HEK293T (cell line): Measurements from ENCODE around the gene ALPG.

ENCODE experiments used
- CTCF ChIA-PET: fragments of 350-600 bp; formaldehyde crosslinking; extraction: SDS; loops from one replicate; lab custom pipeline; 2021; ENCODE audit warnings: antibody characterized with exemption, inconsistent platforms; lab: Yijun Ruan, JAX
- POLR2A ChIA-PET: fragments of 350-600 bp; formaldehyde crosslinking; extraction: SDS; loops from one replicate; lab custom pipeline; 2020; ENCODE audit warnings: antibody characterized with exemption, inconsistent platforms; lab: Yijun Ruan, JAX
- DNase-seq: peaks from one replicate; pipeline ENCODE4 v3.0.0; 2012; ENCODE audit warnings: mixed read lengths; ENCODE audit errors: extremely low spot score
- ARNT ChIP-seq: fragments of 450-650 bp; IDR thresholded peaks from 2 replicates; pipeline ENCODE4 v1.6.1; 2017; ENCODE audit warnings: mild to moderate bottlenecking
- BHLHE40 ChIP-seq: fragments of 450-650 bp; IDR thresholded peaks from 2 replicates; pipeline ENCODE4 v1.6.1; 2016; ENCODE audit warnings: mild to moderate bottlenecking, moderate library complexity, borderline replicate concordance
- CTBP1 ChIP-seq: fragments of 450-650 bp; IDR thresholded peaks from 2 replicates; pipeline ENCODE4 v1.6.1; 2016; ENCODE audit warnings: borderline replicate concordance
- ELF4 ChIP-seq: fragments of 450-650 bp; IDR thresholded peaks from 2 replicates; pipeline ENCODE4 v1.6.1; 2017; ENCODE audit warnings: antibody characterized with exemption
- FOXA1 ChIP-seq: fragments of 450-650 bp; IDR thresholded peaks from 2 replicates; pipeline ENCODE4 v1.6.1; 2016; ENCODE audit warnings: mild to moderate bottlenecking
- FOXK2 ChIP-seq: fragments of 450-650 bp; IDR thresholded peaks from 2 replicates; pipeline ENCODE4 v1.6.1; 2016; ENCODE audit warnings: mild to moderate bottlenecking
- FOXM1 ChIP-seq: fragments of 450-650 bp; IDR thresholded peaks from 2 replicates; pipeline ENCODE4 v1.6.1; 2017; ENCODE audit warnings: mild to moderate bottlenecking, borderline replicate concordance
- HDGF ChIP-seq: fragments of 450-650 bp; IDR thresholded peaks from 2 replicates; pipeline ENCODE4 v1.6.1; 2017; ENCODE audit warnings: antibody characterized with exemption, borderline replicate concordance
- L3MBTL2 ChIP-seq: fragments of 450-650 bp; conservative IDR thresholded peaks from 2 replicates; pipeline ENCODE4 v1.6.1; 2016; ENCODE audit warnings: mild to moderate bottlenecking
- LEF1 ChIP-seq: fragments of 450-650 bp; IDR thresholded peaks from 2 replicates; pipeline ENCODE4 v1.6.1; 2017; ENCODE audit warnings: mild to moderate bottlenecking, borderline replicate concordance
- NFRKB ChIP-seq: fragments of 450-650 bp; IDR thresholded peaks from 2 replicates; pipeline ENCODE4 v1.6.1; 2016; ENCODE audit warnings: mild to moderate bottlenecking, moderate library complexity
- PKNOX1 ChIP-seq: fragments of 450-650 bp; IDR thresholded peaks from 2 replicates; pipeline ENCODE4 v1.6.1; 2016
- SP1 ChIP-seq: fragments of 450-650 bp; IDR thresholded peaks from 2 replicates; pipeline ENCODE4 v1.6.1; 2017
- SUZ12 ChIP-seq: fragments of 450-650 bp; IDR thresholded peaks from 2 replicates; pipeline ENCODE4 v1.6.1; 2016; ENCODE audit warnings: mild to moderate bottlenecking
- TARDBP ChIP-seq: fragments of 450-650 bp; IDR thresholded peaks from 2 replicates; pipeline ENCODE4 v1.6.1; 2016
- ZNF384 ChIP-seq: fragments of 450-650 bp; IDR thresholded peaks from 2 replicates; pipeline ENCODE4 v1.6.1; 2016

Gene ALPG

GRCh38 chr2:232458051-232458660 is 51.5 kb downstream of the ALPG start:
- no peak for DNase-seq
- ChIA-PET POLR2A (no interaction called here), CTCF (no interaction called here)
- TF ChIP-seq BHLHE40 (no peak), CTBP1 (no peak), SUZ12 (no peak), FOXA1 (no peak), ELF4 (no peak), TARDBP (no peak), ARNT (no peak), FOXM1 (no peak), FOXK2 (no peak), LEF1 (no peak), ZNF384 (no peak), SP1 (no peak), PKNOX1 (no peak), HDGF (no peak), L3MBTL2 (no peak), NFRKB (no peak)

GRCh38 chr2:232458661-232459418 is 52.2 kb downstream of the ALPG start:
- no peak for DNase-seq
- no peak for TF ChIP-seq FOXA1
- no peak for TF ChIP-seq ARNT
- no peak for TF ChIP-seq CTBP1
- no peak for TF ChIP-seq HDGF
- TF ChIP-seq SP1, result no peak
- no peak for TF ChIP-seq L3MBTL2
- TF ChIP-seq PKNOX1, result no peak
- no peak for TF ChIP-seq FOXK2
- no peak for TF ChIP-seq ZNF384
- no peak for TF ChIP-seq TARDBP
- TF ChIP-seq SUZ12, result no peak
- TF ChIP-seq FOXM1, result no peak
- no peak for TF ChIP-seq NFRKB
- no peak for TF ChIP-seq LEF1
- CTCF ChIA-PET, result interaction anchor here (1.1 kb wide), 1 partner anchor 63 kb away, joined by 3 read pairs; no protein-coding TSS in a partner anchor
- POLR2A ChIA-PET, result no interaction called here

- ChIA-PET CTCF (interaction anchor here (1.1 kb wide), 1 partner anchor 62 kb away, joined by 3 read pairs; no protein-coding TSS in a partner anchor), POLR2A (no interaction called here)
- TF ChIP-seq LEF1 (no peak), SP1 (no peak), ARNT (no peak)
- DNase-seq, result no peak
Observed at GRCh38 chr2:232459419-232460035, 52.9 kb downstream of the ALPG start.

- CTCF ChIA-PET, result no interaction called here
- POLR2A ChIA-PET, result no interaction called here
- no peak for DNase-seq
- TF ChIP-seq PKNOX1 (no peak), HDGF (no peak), CTBP1 (no peak), SUZ12 (no peak), FOXK2 (no peak), BHLHE40 (no peak), FOXM1 (no peak), FOXA1 (no peak), SP1 (no peak), LEF1 (no peak), ELF4 (no peak), ARNT (no peak), ZNF384 (no peak), TARDBP (no peak), L3MBTL2 (no peak)
Observed at GRCh38 chr2:232460171-232460570, 53.5 kb downstream of the ALPG start.
